Activated CD4-positive, alpha-beta T cell treated with anti-CD3 and anti-CD28 coated beads, Interleukin-2, Interleukin-6, amounts not matched to agents 100 ng/mL and 50 ng/mL, durations not matched to agents 16 hours and 8 hours (primary cell): ENCODE data around the gene UCHL1.
"Not testable (repeated sequence)": the region's sequence is repeated elsewhere in the genome, so short reads cannot be mapped to it uniquely, and the experiment has no call there.

Source experiments
- DNase-seq: peaks from one replicate; pipeline ENCODE4 v3.0.0-alpha.2; 2020

UCHL1 gene

GRCh38 chr4:41296995-41297394 lies 40.3 kb downstream of the UCHL1 start:
- DNase-seq, result no peak

GRCh38 chr4:41297832-41298231 lies 41.1 kb downstream of the UCHL1 start:
- DNase-seq, result no peak

GRCh38 chr4:41299486-41299885 lies 42.8 kb downstream of the UCHL1 start:
- no peak for DNase-seq

GRCh38 chr4:41301137-41301536 lies 44.4 kb downstream of the UCHL1 start:
- no peak for DNase-seq

GRCh38 chr4:41303372-41304118 lies 46.8 kb downstream of the UCHL1 start:
- DNase-seq, result no peak

- DNase-seq, result no peak
These were observed 47.5 kb downstream of the UCHL1 start for GRCh38 chr4:41304221-41304620.

GRCh38 chr4:41305476-41305875 lies 48.7 kb downstream of the UCHL1 start:
- DNase-seq, result no peak

GRCh38 chr4:41307638-41308037 lies 50.9 kb downstream of the UCHL1 start:
- no peak for DNase-seq

GRCh38 chr4:41308398-41308797 lies 51.7 kb downstream of the UCHL1 start:
- DNase-seq, result no peak

GRCh38 chr4:41315426-41315825 lies 58.7 kb downstream of the UCHL1 start:
- not testable (repeated sequence) for DNase-seq

GRCh38 chr4:41315862-41316261 lies 59.1 kb downstream of the UCHL1 start:
- no peak for DNase-seq
